ENCODE measurements around the gene ABCG8. TPM values are rescaled to one million over a fixed set of nuclear protein-coding genes. Genes with fewer than 3 reads are reported as not detected.

Gene ABCG8
- polyA plus RNA-seq, 1 donor = 0.88 TPM

GRCh38 chr2:43825841-43826240, 12.9 kb upstream of the ABCG8 start:
- no peak for DNase-seq

GRCh38 chr2:43826305-43827250, 12.2 kb upstream of the ABCG8 start:
- DNase-seq = no peak

GRCh38 chr2:43831543-43832294, 7.1 kb upstream of the ABCG8 start:
- DNase-seq = peak; percentile 18

- DNase-seq = no peak
These were observed 6.3 kb upstream of the ABCG8 start for GRCh38 chr2:43832457-43832856.

GRCh38 chr2:43837033-43837432, 1.7 kb upstream of the ABCG8 start:
- DNase-seq = no peak

- no peak for DNase-seq
These were observed 776 bp upstream of the ABCG8 start for GRCh38 chr2:43837831-43838559.

- DNase-seq = no peak
These were observed 1.2 kb downstream of the ABCG8 start for GRCh38 chr2:43839776-43840564.

- DNase-seq = no peak
These were observed 2.2 kb downstream of the ABCG8 start for GRCh38 chr2:43840965-43841364.

- DNase-seq = no peak
These were observed 3.4 kb downstream of the ABCG8 start for GRCh38 chr2:43841949-43842865.

GRCh38 chr2:43842866-43843226, 4.1 kb downstream of the ABCG8 start:
- no peak for DNase-seq

- no peak for DNase-seq
These were observed 6.4 kb downstream of the ABCG8 start for GRCh38 chr2:43845181-43845580.

GRCh38 chr2:43846140-43846793, 7.5 kb downstream of the ABCG8 start:
- DNase-seq = no peak

- DNase-seq = no peak
These were observed 9.4 kb downstream of the ABCG8 start for GRCh38 chr2:43848214-43848613.

GRCh38 chr2:43851011-43851980, 12.5 kb downstream of the ABCG8 start:
- no peak for DNase-seq

- no peak for DNase-seq
These were observed 13.5 kb downstream of the ABCG8 start for GRCh38 chr2:43852196-43852730.

GRCh38 chr2:43853141-43854081, 14.6 kb downstream of the ABCG8 start:
- DNase-seq = no peak

- DNase-seq = no peak
These were observed 15.9 kb downstream of the ABCG8 start for GRCh38 chr2:43854671-43855070.
